HG02588 (cell line): ENCODE results near the gene ZNF432.

ENCODE experiments used
- ATAC-seq: cut with Tn5 transposase; IDR thresholded peaks from one replicate; pipeline ENCODE4 v1.9.1; 2021; ENCODE audit warnings: mild to moderate bottlenecking, moderate library complexity; ENCODE audit not compliant: unreplicated experiment

ZNF432 gene

DNA sequence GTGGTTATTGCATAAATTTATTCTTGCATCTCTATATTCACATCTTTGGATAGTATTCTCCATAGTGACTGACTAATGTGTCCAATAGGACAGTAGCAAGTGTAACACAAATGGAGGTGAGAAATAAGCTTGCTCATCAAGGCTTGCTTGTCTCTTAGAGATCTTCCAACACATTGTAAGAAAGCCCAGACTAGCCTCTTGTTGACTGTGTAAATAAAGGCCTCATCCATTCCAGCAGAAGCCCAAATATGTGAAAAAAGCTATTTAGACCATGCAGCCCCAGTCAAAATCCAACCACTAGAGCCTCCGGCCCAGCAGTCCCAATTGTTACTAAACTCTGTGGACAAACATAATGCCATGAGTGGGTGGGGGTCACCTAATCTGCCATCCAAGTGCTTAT, 38.0 kb downstream of the ZNF432 start:
- no peak for ATAC-seq

DNA sequence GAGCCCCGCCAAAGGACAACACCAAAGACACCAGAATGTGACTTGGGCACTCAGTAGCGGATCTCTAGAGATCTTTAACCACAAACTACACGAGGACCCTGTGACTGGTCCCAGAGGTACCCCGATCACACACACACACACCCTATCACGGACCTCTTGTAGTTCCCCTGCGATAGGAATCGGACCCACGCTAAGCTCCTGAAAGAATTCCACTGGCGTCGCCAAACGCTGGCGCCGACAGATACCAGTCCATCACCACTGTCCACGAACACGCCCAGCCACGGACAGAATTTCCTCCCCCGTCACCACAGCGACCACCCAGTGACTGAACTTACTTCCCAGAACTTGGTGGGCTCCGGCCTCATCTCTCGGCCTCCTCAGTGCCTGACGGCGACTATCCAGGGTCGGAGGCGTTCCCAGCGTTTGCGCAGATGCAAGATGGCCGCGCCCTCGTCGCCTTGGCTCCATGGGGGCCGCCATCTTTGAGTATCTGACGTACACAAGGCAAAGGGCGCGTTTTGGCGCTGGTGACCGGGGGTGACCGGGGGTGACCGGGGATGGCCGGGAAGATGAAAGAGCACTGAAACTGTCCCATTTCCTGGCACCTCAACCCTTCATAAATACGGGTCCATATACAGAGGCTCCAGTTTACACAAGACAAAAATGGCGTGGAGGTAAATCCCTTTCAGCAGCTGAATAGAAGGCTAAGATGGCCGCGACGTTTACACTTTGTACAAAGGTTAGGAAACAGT, 40.7 kb downstream of the ZNF432 start, which contains the start of gene ZNF615:
TSS of gene ZNF615 (minus strand) at position 406 of the 752 bp plus-strand sequence. CDS start 4,500 bp downstream, outside the sequence.
- peak; percentile 91 for ATAC-seq

DNA sequence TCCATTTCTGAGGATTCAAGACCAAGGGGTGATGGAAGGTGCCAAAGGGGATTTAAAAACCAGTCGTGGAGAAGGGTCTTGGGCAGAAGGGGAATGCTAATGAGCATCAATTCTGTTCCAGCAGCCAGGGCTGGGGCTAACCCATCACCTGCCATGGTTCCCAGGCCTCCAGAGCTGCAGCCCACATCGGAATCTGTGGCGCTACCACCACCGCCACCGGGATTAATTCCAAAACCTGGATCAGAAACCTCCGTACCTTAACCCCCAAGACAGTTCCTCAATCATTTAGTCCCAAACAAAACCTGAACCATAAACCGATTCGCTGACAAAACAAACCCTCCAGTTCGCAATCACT, 41.2 kb downstream of the ZNF432 start:
- peak; percentile 14 for ATAC-seq

DNA sequence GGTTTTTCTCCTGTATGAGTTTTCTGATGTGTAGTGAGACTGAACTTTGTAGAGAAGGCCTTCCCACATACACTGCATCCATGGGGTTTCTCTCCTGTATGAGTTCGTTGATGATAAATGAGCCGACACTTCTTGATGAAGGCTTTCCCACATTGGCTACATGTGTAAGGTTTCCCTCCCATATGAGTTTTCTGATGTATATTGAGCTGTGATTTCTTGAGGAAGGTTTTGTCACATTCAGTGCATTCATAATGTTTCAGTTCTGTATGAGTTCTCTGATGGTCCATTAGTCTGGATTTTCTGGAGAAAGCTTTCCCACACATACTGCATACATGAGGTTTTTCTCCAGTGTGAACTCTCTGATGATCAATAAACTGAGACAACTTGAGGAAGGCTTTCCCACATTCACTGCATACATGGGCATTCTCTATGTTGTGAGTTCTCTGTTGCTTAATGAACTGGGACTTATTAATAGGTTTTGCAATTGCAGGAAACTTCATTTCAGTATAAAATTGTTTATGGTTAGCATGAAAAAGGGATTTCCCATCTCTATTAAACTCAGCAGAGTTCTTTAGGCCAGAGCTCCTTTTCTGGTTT, 54.5 kb downstream of the ZNF432 start:
- ATAC-seq, result no peak

DNA sequence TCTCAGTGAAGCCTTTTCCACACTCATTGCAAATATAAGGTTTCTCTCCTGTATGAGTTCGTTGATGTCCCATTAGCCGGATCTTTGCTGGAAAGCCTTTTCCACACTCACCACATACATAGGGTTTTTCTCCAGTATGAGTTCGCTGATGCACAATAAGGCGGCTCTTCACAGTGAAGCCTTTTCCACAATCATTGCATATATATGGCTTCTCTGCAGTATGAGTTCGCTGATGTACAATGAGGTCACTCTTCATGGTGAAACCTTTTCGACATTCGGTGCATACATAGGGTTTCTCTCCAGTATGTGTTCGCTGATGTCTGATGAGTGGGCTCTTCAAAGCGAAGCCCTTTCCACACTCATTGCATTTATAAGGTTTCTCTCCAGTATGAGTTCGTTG, 55.2 kb downstream of the ZNF432 start:
- ATAC-seq, result no peak

DNA sequence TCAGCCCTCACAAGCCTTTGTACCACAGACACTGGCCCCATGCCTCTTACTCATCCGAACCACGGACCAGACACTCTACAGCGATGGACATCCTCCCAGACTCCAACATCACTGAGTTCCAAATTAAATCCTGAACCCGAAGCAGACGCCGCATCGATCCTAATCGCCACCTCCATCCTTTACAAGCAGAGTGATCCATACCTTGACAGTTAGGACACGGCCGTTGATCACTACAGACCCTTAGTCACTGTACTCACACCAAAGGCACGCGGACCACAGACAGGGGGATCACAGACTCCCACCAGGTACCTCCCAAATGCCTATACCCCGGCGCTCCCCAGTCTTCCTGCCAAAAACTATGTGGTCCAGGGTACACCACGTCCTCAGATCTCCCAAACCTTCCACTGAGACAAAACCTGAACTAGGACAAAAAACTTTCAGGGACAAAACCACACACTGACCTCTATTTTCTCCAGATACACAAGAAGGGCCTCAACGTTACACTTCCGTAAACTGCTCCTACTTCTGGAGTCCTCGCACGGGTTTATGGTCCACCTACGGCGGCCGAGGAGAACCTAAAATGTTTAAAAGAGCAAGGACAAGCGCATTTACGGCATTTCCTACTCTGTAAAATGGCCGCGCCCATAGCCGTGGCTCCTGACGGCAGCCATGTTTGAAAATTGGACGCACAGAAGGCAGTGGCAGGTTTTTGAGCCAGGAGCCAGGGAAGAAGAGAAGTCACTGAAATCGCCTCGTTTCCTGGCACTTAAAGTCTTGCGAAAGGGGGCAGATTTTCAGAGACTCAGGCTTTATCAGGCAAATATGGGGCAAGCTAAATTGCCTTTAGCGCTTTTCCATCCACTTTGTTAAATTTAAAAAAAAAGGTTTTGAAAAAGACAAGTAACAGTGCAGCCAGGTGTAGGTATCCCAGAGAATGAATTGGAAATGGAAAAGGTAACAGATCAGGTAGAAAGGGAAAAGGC, 62.0 kb downstream of the ZNF432 start, which contains the start of gene ZNF350:
TSS of gene ZNF350 (minus strand) at position 532 of the 983 bp plus-strand sequence. CDS start 12,480 bp downstream, outside the sequence.
- peak; percentile 68 for ATAC-seq

DNA sequence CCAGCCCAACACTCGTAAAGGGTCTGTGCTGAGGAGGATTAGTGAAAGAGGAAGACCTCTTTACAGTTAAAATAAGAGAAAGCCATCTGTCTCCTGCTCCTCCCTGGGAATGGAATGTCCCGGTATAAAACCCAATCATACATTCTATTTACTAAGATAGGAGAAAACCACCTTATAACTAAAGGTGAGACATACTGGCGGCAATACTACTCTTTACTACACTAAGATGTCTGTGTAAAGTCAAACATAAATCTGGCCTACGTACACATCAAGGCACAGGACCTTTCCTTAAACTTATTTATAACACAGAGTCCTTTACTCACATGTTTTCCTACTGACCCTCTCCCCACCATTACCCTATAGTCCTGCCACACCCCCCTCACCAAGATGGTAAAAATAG, 65.3 kb downstream of the ZNF432 start:
- ATAC-seq, result no peak
